HTR-8/SVneo (cell line): ENCODE results near the gene ADSL.
"Not testable (repeated sequence)": the region's sequence is repeated elsewhere in the genome, so short reads cannot be mapped to it uniquely, and the experiment has no call there.

Experiments used
- DNase-seq: peaks from one replicate; pipeline ENCODE4 v3.0.0; 2011; ENCODE audit warnings: low spot score, mixed read lengths; ENCODE audit not compliant: insufficient read length
- FAIRE-seq: peaks from 2 replicates; lab custom pipeline; 2011; peaks lifted over from hg19 to GRCh38; lab: Jason Lieb, UNC

Gene ADSL

DNA sequence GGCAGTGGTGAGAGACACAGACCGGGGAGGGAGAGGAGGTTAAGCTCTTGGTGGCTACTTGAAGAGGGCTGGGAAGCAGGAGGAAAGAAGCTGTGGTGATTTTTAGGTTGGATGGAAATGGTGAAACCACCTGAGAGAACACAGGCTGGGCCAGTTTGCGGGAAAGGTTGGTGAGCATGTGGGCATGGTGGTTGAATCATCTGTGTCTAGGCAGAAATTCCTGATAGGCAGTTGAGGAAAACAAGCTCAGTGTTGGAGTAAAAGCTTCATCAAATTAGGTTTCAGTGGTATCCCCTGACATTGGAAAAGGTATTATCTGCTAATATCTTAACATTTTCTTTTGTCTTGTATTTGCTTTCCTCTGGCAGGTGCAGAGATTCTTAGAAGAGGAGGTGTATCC lies 19.8 kb downstream of the ADSL start:
- FAIRE-seq (no peak), DNase-seq (no peak)

DNA sequence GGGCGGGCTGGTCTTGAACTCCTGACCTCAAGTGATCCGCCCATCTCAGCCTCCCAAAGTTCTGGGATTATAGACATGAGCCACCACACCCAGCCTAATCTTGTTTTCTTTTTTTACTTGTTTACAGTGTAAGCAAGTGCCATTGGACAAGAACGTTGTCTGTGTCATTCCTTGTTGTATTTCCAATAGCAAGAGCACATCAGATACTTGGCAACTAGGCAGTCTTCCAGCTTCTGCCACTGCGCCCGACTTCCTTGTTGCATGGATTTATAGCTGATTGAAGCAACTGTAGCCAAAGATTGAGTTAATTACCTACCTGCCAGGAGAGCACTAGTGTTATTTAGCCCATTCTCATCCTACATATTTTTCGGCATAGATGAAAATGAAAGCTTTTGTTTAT lies 21.0 kb downstream of the ADSL start:
- no peak for DNase-seq
- FAIRE-seq = no peak

DNA sequence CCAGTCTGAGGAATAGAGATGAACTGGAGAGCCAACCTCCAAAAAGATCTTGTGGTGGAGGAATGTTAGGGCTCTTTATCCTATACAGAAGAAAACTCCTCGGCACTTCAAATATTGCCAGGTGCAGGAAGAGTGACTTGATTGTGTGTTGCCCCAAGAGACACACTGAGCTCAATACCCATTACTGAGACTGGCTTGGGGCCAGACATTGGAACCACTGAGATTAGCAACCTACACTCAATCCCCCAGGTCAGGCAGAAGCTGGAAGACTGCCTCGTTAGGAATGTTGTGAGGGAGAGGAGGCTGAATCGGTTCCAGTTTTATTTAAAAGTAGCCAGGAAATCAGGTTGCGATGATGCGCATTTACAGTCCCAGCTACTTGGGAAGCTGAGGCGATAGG lies 21.7 kb downstream of the ADSL start:
- FAIRE-seq (no peak), DNase-seq (no peak)

DNA sequence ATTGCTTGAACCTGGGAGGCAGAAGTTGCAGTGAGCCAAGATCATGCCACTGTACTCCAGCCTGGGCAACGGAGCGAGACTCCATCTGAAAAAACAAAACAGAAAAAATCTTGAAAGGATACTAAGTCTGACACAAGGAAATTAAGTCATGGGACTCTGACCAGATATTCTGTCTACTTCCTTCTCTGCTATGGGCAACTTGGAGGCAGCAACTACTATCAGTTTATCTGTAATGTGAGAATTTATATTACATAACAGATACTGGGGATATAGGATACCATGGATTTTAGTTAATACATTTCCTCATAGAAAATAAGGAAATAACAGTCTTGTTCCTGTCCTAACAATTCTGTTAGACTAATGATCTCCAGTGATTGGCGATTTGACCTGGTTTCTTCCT lies 22.5 kb downstream of the ADSL start:
- FAIRE-seq = no peak
- no peak for DNase-seq

DNA sequence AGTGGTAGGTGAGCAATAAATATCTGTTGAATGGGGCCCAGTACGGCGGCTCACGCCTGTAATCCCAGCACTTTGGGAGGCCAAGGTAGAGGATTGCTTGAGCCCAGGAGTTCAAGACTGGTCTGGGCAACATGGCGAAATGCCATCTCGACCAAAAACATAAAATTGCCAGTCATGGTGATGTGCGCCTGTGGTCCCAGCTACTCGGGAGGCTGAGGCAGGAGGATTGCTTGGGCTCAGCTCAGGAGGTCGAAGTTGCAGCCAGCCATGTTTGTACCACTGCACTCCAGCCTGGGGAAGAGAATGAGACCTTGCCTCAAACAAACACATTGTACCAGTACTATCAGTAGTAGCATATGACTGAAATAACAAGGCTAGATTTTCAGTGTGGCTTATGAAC lies 28.3 kb downstream of the ADSL start:
- no peak for FAIRE-seq

DNA sequence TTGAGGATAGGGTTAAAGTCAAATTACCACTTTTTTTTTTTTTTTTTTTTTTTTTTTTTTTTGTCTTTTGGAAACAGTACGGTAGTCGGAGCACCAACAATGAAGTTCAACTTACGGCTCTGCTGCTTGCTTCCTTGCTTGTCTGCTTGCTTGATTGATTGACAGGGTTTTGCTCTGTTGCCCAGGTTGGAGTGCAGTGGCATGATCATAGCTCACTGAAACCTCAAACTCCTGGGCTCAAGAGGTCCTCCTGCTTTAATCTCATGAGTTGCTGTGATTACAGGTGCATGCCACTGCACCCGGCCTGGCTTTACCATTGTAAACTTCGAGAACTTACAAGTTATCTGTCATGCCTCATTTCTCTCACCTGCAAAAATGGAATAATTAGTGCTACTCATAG lies 29.8 kb downstream of the ADSL start:
- FAIRE-seq (no peak), DNase-seq (no peak)

More for the DNA sequence above, 28.3 kb downstream of the ADSL start:
- no peak for DNase-seq

DNA sequence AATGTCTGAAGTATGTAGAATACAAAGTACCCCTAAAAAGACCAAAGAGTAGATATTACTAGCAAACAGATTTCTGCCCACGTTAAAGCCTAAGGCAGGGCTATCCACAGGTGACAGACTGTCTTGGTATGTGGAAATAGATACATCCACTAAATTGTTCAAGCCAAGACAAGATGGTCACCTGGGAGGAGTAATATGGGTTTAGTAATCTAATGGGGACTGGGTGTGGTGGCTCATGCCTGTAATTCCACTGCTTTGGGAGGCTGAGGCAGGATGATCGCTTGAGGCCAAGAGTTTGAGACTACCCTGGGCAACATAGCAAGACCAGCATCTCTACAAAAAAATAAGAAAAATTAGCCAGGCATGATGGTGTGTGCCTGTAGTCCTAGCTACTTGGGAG lies 31.6 kb downstream of the ADSL start:
- no peak for FAIRE-seq

DNA sequence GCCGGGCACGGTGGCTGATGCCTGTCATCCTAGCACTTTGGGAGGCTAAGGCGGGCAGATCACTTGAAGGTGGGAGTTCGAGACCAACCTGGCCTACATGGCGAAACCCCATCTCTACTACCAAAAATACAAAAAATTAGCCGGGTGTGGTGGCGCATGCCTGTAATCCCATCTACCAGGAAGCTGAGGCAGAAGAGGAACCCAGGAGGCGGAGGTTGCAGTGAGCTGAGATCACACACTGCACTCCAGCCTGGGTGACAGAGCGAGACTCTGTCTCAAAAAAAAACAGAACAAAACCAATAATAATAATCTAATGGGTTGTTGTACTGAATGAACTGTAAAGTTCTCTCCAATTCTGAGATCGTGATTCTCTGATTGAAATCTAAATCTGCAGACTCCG lies 32.1 kb downstream of the ADSL start:
- FAIRE-seq, DNase-seq: not testable (repeated sequence)

More for the DNA sequence above, 31.6 kb downstream of the ADSL start:
- DNase-seq = no peak

DNA sequence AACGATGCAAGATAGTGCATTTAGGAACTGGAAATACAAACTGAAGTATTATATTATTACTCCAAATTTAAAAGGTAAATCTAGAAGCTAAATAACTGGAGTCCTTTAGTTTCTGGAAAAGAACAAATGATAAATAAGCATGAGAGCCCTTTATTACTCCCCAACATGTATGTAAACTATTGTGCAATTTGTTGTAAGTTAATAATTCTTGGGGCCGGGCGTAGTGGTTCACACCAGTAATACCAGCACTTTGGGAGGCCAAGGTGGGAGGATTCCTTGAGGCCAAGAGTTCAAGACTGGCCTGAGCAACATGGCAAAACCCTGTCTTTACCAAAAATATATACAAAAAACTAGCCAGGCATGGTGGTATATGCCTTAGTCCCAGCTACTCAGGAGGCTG lies 35.2 kb downstream of the ADSL start:
- no peak for DNase-seq
- no peak for FAIRE-seq

DNA sequence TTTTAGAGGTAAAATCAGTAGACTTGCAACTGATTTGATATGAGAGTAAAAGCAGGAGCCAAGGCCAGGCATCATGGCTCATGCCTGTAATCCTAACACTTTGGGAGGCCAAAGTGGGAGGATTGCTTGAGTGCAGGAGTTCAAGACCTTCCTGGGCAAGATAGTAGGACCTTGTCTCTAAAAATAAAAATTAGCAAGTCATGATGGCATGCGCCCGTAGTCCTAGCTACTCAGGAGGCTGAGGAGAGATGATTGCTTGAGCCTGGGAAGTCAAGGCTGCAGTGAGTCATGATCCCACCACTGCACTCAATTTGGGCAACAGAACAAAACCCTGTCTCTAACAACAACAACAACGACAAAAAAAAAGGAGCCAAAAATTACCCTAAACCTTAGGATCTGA lies 37.6 kb downstream of the ADSL start:
- FAIRE-seq = no peak
- DNase-seq = no peak

DNA sequence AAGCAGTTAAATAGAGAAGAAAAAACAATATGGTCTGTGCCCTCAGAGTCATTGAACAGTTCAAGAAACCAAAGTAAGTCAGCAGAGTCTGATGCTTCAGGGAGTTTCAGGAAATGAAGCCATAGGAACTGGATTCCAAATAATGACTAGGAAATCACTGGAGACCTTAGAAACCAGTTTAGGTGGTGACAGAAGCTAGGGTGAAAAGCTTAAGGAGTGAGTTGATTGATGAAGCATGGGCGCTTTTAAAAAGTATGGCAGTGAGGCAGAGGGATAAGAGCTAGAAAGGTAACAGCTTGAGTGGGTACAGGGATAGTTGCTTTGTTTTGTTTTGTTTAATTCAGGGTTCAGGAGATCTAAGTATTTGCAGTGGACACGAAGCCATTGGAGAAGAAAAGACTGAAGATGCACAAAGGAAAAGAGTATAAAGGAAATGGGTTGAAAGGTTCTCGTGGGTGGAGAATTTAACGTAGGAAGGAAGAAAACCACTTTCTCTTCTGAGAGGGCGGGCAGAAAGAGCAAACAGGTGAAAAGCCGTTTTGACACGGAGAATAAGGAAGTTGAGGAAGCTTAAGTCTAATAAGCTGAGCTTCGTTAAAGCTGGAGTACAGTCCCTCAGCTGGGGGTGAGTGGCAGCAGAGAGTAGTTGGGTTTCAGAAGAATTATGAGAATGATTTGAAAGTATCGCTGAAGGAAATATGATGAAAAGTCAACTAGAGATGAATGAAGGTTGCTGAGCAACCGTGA lies 38.9 kb downstream of the ADSL start:
- DNase-seq (no peak), FAIRE-seq (no peak)

DNA sequence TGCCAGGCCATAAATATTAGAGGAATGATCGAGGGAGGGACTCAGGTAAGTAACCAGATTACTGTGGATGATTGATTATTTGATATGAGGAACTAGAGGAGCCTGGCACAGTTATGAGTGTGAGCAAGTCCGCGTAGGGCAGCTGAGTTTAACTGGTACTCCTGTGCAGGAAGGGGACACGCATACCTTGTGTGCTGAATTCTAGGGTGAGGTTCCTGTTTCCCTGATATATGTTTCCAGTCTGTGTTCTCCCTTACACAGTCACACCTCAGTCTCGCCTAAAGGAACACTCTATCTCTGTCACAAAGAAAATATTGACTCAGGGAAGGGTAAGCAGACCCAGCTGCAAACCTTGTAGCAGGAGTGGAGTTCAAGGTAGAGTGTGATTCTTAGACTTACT lies 41.4 kb downstream of the ADSL start:
- DNase-seq (no peak), FAIRE-seq (no peak)

DNA sequence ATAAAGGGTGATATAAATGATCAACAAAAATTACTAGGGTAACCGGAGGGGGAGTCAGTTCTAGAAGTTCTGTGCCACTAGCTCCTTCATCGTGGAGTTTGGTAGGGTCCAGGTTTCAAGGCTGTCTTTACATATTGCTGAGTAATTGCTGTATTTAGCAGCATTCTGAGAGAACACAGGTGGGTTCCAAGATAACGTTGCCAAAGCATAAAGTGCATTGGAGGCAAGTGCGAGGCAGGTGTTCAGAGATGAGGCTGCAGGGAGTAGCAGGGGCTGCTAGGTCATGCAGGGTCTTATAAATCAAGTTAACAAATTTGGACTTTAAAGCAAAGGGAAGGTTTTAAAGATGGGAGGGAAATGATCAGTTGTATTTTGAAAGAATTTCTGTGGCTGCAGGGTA lies 41.9 kb downstream of the ADSL start:
- FAIRE-seq (no peak), DNase-seq (no peak)

DNA sequence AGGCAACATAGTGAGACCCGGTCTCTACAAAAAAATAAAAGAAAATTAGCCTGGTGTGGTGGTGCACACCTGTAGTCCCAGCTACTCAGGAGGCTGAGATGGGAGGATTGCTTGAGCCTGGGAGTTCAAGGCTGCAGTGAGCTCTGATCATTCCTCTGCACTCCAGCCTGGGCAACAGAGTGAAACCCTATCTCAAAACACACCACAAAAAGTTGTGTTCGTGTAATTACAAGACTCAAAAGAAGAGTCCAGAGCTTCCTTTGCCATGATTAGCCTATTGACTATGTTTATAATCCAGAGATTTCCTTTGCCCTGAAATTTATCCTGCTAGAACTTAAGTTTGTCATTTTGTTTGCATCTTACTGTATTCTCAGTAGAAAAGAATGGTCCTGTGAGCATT lies 45.1 kb downstream of the ADSL start:
- no peak for DNase-seq
- no peak for FAIRE-seq

DNA sequence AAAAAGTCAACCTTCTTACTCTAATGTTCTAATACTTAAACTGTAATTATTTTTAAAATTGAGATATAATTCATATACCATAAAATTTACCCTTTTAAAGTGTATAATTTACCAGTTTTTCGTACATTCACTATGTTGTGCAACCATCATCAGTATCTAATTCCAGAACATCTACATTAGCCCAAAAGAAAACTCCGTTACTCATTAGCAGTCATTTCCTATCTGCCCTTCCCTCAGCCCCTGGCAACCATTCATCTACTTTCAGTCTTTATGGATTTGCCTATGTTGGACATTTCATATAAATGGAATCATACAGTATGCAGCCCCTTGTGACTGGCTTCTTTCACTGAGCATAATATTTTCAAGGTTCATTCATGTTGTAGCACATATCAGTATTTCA lies 46.3 kb downstream of the ADSL start:
- no peak for FAIRE-seq
- no peak for DNase-seq

DNA sequence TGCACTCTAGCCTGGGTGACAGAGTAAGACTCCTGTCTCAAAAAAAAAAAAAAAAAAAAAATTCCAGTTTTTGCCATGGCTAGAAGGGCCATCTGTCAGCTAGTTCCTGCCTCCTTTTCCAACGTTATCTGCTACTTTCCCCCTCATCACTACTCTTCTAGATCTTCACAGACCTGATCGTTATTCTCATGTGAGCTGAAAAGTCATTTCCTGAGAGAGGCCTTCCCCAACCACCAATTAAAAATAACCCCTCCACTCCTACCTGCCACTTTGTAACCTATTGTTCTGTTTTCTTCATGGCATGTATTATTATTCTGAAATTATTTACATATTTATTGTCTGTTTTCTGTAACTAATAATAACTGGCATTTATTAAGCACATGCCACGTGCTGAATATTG lies 48.3 kb downstream of the ADSL start:
- FAIRE-seq = no peak
- no peak for DNase-seq

DNA sequence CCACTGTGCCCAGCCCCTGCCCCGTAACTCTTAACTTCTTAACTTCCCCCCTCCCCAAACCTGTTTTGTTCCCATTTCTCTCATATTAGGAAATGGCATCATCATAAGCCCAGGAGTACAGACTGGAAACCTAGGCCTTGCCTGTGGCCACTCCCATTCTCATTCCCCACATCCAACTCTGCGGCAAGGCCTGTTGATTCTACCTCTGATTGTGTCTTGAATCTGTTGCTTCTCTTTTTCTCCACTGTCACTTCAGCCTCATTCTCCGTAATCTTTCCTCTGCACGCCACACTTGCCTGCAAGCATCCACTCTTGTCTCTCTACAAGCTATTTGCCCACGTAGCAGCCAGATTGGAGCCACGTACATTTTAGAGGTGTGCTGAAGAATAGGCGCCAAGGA lies 49.3 kb downstream of the ADSL start:
- no peak for DNase-seq
- FAIRE-seq = no peak

DNA sequence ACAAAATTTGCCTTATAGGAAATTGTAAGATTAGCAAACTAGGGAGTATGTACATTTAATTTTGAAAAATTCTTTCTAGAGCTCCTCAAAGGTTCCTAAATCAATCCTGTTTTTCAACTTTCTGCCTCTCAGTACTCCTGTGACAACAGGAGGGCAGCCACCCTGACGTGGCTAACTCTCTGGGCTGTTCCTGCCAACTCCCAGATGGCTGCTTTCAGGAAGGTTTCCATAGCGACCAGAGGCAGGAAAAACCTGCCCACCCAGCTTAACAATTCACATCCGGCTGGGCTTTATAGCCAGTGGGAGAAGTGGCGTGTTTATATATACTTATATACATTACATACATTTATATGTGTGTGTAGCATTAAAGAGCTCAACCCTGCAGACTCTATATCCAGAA lies 50.6 kb downstream of the ADSL start:
- DNase-seq = no peak

DNA sequence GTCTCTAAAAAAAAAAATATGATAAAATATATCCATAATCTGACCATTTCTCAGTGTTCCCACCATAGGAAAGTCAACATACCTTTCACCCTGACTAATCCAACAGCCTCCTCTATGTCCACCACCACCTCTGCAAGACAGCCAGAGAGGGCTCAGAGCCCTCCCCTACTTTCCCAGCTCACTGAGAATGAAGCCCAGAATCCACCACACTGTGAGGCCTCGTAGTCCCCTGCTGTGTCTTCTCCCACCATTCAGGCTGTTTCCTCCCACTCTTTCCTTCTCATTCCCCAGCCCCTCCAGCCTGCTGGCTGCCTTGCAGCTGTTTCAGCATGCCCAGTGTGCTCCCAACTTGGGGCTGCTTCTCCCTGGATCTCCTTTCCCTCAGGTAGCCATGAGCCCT lies 51.1 kb downstream of the ADSL start:
- FAIRE-seq (no peak), DNase-seq (no peak)

More for the DNA sequence above, 50.6 kb downstream of the ADSL start:
- no peak for FAIRE-seq

DNA sequence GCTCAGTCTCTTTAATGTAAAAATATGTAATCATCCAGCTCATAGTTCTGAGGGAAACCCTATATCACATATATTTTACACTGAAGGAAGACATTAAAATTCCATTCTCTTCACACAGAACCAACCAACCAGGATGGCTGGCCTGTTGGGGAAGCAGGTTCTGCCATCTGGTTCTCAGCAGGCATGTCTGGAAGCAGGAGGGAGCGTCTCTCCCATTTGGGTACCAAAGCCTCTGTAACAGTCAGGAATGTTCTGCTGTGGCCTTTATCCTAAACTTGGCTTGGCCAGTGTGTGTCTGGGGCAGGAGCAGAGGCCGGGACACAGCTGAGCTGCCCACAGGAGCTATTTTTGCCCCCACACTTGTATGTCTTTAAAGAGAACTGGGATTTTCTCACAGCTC lies 53.3 kb downstream of the ADSL start:
- DNase-seq (no peak), FAIRE-seq (no peak)

DNA sequence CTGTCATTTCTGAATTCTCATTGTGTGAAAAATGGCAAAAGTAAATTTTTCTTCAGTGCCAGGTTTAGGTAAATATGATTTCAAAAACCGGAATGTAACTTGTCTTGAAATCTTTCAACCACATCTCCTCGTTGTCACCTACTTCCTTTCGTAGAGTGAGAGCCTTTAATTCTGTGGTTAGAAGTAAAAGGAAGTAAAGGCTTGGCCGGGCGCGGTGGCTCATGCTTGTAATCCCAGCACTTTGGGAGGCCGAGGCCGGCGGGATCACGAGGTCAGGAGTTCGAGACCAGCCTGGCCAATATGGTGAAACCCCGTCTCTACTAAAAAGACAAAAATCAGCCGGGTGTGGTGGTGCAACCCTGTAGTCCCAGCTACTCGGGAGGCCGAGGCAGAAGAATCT lies 53.9 kb downstream of the ADSL start:
- FAIRE-seq (no peak), DNase-seq (no peak)

DNA sequence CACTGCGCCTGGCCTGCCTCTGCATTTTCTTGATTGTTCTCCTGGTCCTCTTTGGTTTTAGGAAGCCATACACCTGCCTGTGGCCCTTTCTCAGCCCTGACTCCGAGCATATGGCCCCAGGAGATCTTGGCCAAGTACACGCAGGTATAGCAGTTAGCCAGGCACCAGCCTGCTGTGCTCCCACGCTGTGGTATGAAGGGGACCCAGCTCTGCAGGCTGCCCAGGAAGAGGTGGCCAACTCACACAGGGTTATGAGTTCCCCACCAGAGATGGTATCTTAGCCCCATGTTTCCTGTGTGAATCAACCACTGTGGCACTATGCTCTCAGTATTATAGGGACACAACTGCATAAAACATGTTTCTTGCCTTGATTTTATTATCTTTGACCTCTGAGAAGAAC lies 55.2 kb downstream of the ADSL start:
- DNase-seq (no peak), FAIRE-seq (no peak)

DNA sequence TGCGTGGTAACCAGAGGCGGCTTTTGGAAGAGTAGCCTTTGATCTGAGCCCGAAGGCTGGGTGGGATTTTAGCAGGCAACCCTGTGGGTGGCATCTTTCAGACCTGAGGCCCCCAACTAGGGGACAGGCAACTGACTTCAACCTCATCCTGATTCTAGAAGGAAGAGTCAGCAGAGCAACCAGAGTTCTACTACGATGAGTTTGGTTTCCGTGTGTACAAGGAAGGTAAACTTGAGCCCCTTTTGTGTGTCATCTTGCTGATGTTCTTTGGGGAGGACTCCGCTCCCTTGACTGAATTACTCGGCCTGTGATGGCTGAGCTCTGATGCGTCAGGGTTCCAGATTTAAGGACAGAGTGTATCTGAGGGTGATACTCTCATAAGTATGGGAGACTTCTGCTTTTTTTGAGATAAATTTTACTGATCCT lies 55.7 kb downstream of the ADSL start:
- DNase-seq = no peak
- no peak for FAIRE-seq
